Heart left ventricle (tissue), 16 donors: ENCODE measurements around the gene SLC7A11. TPM values are rescaled to one million over a fixed set of nuclear protein-coding genes. Genes with fewer than 3 reads are reported as not detected.

Source experiments
- ATAC-seq, 4 donors: fragments of 200-7000 bp; cut with Tn5 transposase; one replicate each; pipeline ENCODE4 v1.9.1; 2020 to 2022; ENCODE audit warnings: moderate library complexity in 4 of 4, mild to moderate bottlenecking in 3 of 4, moderate number of reproducible peaks in 1 of 4
- DNase-seq, 5 donors: peaks; one replicate each; pipeline ENCODE4 v3.0.0-alpha.2; 2020
- H3K27ac ChIP-seq, 12 donors: fragments of 200-600 bp; sonication (generic) in 4 of 12; one replicate each; pipeline versions ENCODE4 v1.5.0 to v1.8.0; 2016 to 2022; ENCODE audit warnings: mild to moderate bottlenecking in 2 of 12
- H3K27me3 ChIP-seq, 9 donors: fragments of 200-600 bp; sonication (generic) in 2 of 9; one replicate each; pipeline versions ENCODE4 v1.5.1 to v1.8.0; 2016 to 2022; ENCODE audit warnings: mild to moderate bottlenecking in 3 of 9
- H3K36me3 ChIP-seq, 9 donors: fragments of 200-600 bp; sonication (generic) in 2 of 9; one replicate each; pipeline versions ENCODE4 v1.5.0 to v1.8.0; 2018 to 2022; ENCODE audit warnings: mild to moderate bottlenecking in 2 of 9
- H3K4me1 ChIP-seq, 12 donors: fragments of 200-600 bp; sonication (generic) in 4 of 12; one replicate each; pipeline versions ENCODE4 v1.5.0 to v1.8.0; 2016 to 2022; ENCODE audit warnings: mild to moderate bottlenecking in 3 of 12
- H3K4me3 ChIP-seq, 12 donors: fragments of 200-600 bp; sonication (generic) in 4 of 12; one replicate each; pipeline versions ENCODE4 v1.5.0 to v1.8.0; 2017 to 2022; ENCODE audit warnings: mild to moderate bottlenecking in 9 of 12, moderate library complexity in 4 of 12
- H3K9me3 ChIP-seq, 12 donors: fragments of 200-600 bp; sonication (generic) in 4 of 12; one replicate each; pipeline versions ENCODE4 v1.5.0 to v1.8.0; 2016 to 2022; ENCODE audit warnings: mild to moderate bottlenecking in 1 of 12
- CTCF ChIP-seq, 12 donors: fragments of 200-600 bp; sonication (generic) in 4 of 12; IDR thresholded peaks; one replicate each; pipeline versions ENCODE4 v1.5.0 to v1.8.0; 2018 to 2022; ENCODE audit warnings: antibody characterized with exemption in 12 of 12, mild to moderate bottlenecking in 5 of 12
- POLR2A ChIP-seq, 2 donors: fragments of 450-650 bp; IDR thresholded peaks; one replicate each; pipeline ENCODE4 v1.6.1; 2017; ENCODE audit warnings: antibody characterized with exemption in 2 of 2, mild to moderate bottlenecking in 2 of 2, moderate library complexity in 2 of 2
- WGBS, 4 donors: extraction: QIAGEN DNeasy Blood & Tissue Kit in 2 of 4; methylation state at CpG; one replicate each; pipeline versions ENCODE4 v1.1.5 to v1.1.7; 2013 to 2018; 5-methylcytosine and 5-hydroxymethylcytosine counted together
- intact Hi-C, 10 donors: fragments of 100-400 bp; cut with DNase I; formaldehyde crosslinking; loops; one replicate each; pipeline versions ENCODE4 v1.11.1 to v1.14.2; 2022
- polyA plus RNA-seq, 2 donors: library from polyadenylated mRNA; stranded (reverse); fragments of 200-250 nt; gene quantifications; one replicate each; pipeline ENCODE4 v1.2.3, GENCODE V29; 2013
- total RNA-seq, 9 donors: library from RNA; depleted of rRNA in 2 of 9; stranded (reverse); fragments of >200 nt in 2 of 9; fragmentation: NEBNext Ultra II Directional in 3 of 9; extraction: Animal tissue kit (Norgen Biotek cat#: 25700) in 3 of 9; gene quantifications; one replicate each; pipeline versions ENCODE4 v1.1.0 to v1.2.4, GENCODE V29; 2016 to 2023
- donor health status: ischemic (EF 13 %, LVEDD 7.1; RV severe dilation, severe dysfunction).
- donor health status: healthy with polysubstance abuse.
- donor health status: DM: no; HTN: yes; CAD: no.
- donor health status: DM: no; HTN: no; CAD: no.
- donor health status: ischemic (EF 25% LVEDD 6.9; RV normal size, moderate dysfunction).
- donor health status: ischemic (EF 25% LVEDD 5.7; RV mildly dilated, moderate dysfunction).
- donor health status: healthy.
- donor health status: DM: yes; HTN: yes; CAD: no.
- donor health status: ischemic (EF 35%, LVEDD 5.7; RV mildly dilated, moderate dysfunction).
- donor health status: nonischemic (EF 11% LVEDD 7.7; RV severe dilation, severe dysfunction).
- donor health status: DM: yes; HTN: yes; CAD: no.
- donor health status: PGD.
- donor health status: ischemic (EF 29% LVEDD 5.4; RV normal size, mild dysfunction).
- donor health status: nonischemic (EF 23%, LVEDD 6.1; RV moderate dilation, normal function).

SLC7A11 gene
- total and polyA plus RNA-seq, 11 donors, result 0.04 to 1.0 (median 0.11) TPM; not detected in 1

- intact Hi-C loops, result no loop called here
- Histone ChIP-seq H3K9me3 (no peaks in the 10 kb centered on the region), H3K36me3 (no peaks in the 10 kb centered on the region), H3K4me1 (no peaks in the 10 kb centered on the region), H3K27me3 (no peaks in the 10 kb centered on the region), H3K4me3 (no peak overlapping the region), H3K27ac (no peak overlapping the region)
- DNase-seq (no peak), ATAC-seq (no peak)
- 60 to 79% (median 69%) methylated on average over 2 of the region's 2 CpGs for WGBS, 4 donors
- no peak for TF ChIP-seq POLR2A (IDR thresholded peaks at IDR 0.05)
- no peak for TF ChIP-seq CTCF (IDR thresholded peaks at IDR 0.05)
Observed at GRCh38 chr4:138161351-138161750, 80.8 kb downstream of the SLC7A11 start.

- Histone ChIP-seq H3K9me3 (no peaks in the 10 kb centered on the region), H3K4me3 (no peak overlapping the region), H3K36me3 (no peaks in the 10 kb centered on the region), H3K27ac (no peak overlapping the region), H3K27me3 (no peaks in the 10 kb centered on the region), H3K4me1 (no peaks in the 10 kb centered on the region)
- TF ChIP-seq POLR2A (IDR thresholded peaks at IDR 0.05) (no peak), CTCF (IDR thresholded peaks at IDR 0.05) (no peak)
- intact Hi-C loops, result no loop called here
- 85 to 93% (median 90%) methylated on average over 2 of the region's 2 CpGs for WGBS, 4 donors
- no peak for DNase-seq
- no peak for ATAC-seq
Observed at GRCh38 chr4:138158746-138159297, 83.3 kb downstream of the SLC7A11 start.

- Histone ChIP-seq H3K9me3 (no peaks in the 10 kb centered on the region), H3K36me3 (no peaks in the 10 kb centered on the region), H3K4me3 (no peak overlapping the region), H3K27me3 (no peaks in the 10 kb centered on the region), H3K4me1 (no peaks in the 10 kb centered on the region), H3K27ac (no peak overlapping the region)
- no peak for TF ChIP-seq CTCF (IDR thresholded peaks at IDR 0.05)
- no peak for TF ChIP-seq POLR2A (IDR thresholded peaks at IDR 0.05)
- no peak for DNase-seq
- ATAC-seq, result no peak
- intact Hi-C loops, result no loop called here
Observed at GRCh38 chr4:138140879-138141278, 101.3 kb downstream of the SLC7A11 start.

GRCh38 chr4:138138774-138139173 is 103.4 kb downstream of the SLC7A11 start:
- Histone ChIP-seq H3K27ac (no peak overlapping the region), H3K9me3 (no peaks in the 10 kb centered on the region), H3K4me3 (no peak overlapping the region), H3K27me3 (no peaks in the 10 kb centered on the region), H3K36me3 (no peaks in the 10 kb centered on the region), H3K4me1 (no peaks in the 10 kb centered on the region)
- intact Hi-C loops, result no loop called here
- DNase-seq, result no peak
- ATAC-seq, result no peak
- TF ChIP-seq POLR2A (IDR thresholded peaks at IDR 0.05) (no peak), CTCF (IDR thresholded peaks at IDR 0.05) (no peak)
- WGBS, 4 donors, result 82 to 84% (median 83%) methylated on average over 2 of the region's 2 CpGs
